NCI-H82 treated with DMSO at 0.1 percent for 48 hours (cell line): ENCODE results near the gene GABBR1.

Experiments used
- DNase-seq: peaks from one replicate; lab custom pipeline; 2025; ENCODE audit not compliant: unreplicated experiment; lab: John Stamatoyannopoulos, UW

The GABBR1 gene

DNA sequence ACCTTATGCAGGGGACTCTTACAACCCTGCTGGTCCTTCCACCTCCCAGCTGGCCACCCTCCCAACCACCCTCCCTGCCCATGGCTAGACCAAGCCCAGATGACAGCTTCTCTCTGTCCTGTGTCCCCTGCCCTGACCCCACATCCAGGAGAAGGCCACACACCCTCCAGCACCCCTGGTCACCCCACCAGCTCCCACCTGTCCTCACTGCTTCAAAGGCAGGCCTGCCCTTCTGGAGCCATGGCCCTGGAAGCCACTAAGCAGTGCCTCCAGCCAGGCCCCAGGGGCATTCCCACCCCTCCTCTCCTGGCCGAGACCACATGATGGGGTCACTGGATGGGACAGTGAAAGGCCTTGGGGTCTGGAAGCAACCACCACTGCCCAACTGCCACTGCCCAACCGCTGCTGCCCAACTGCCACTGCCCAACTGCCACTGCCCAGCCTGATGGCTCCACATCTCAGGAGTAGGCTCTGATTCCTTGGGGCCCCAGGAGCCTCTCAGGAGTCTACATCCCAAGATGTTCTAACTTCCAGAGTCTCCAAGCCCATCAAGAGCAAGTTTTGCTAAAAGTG is 103.9 kb downstream of the GABBR1 start:
- no peak for DNase-seq

- DNase-seq: no peak
Measured at GRCh38 chr6:29528300-29528931, 104.6 kb downstream of the GABBR1 start.

DNA sequence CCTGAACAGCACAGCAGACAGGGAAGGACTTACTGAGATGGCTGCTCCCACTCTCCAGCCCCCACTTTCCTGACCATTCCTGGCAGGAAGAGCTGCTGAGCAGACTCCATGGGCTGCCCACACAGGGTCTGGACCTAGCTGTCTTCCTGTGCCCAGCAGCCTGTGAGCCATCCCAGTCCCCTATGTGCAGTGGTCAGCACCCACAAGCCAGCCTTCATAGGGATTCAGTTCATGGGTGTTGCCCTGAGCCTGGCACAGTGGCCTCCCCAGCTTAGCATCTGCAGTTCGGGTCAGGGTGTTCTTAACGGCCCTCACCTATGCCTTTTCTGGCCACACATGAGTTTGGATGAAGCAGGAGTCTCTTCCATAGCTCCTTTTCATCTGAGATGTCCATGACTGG is 105.4 kb downstream of the GABBR1 start:
- DNase-seq: no peak

DNA sequence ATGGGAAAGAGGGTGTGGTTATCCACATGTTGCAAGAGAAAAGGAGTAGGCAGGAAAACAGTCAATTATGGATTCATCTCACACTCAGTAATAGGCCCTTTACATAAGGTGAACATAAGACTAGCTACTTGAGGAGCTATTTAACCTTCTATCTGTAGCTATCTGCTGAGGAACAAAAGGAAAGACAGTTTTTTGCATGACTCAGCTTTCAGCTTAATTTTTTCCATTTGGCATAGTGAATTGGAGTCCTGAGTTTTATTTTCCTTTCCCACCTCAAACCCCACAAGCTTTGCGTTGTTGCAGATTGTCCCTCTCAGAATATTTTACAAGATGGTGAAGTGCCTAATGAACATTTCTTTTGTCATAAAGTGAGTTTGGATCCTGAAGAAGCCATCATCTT is 105.9 kb downstream of the GABBR1 start:
- DNase-seq: no peak

DNA sequence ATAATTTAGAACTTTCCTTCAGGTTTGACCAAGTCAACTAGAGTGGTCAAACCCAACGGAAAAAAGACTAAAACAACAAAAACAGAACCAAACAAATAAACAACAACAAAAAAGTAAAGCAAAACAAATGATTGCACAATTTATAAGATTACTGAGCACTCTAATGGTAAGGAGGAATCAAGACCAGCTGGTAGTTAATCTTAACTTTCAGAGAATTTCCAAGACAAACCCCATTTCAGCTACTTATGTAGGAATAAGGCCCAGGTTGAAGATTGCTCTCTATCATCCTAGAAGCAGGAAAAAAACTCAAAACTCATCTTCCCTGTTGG is 107.7 kb downstream of the GABBR1 start:
- DNase-seq: no peak

DNA sequence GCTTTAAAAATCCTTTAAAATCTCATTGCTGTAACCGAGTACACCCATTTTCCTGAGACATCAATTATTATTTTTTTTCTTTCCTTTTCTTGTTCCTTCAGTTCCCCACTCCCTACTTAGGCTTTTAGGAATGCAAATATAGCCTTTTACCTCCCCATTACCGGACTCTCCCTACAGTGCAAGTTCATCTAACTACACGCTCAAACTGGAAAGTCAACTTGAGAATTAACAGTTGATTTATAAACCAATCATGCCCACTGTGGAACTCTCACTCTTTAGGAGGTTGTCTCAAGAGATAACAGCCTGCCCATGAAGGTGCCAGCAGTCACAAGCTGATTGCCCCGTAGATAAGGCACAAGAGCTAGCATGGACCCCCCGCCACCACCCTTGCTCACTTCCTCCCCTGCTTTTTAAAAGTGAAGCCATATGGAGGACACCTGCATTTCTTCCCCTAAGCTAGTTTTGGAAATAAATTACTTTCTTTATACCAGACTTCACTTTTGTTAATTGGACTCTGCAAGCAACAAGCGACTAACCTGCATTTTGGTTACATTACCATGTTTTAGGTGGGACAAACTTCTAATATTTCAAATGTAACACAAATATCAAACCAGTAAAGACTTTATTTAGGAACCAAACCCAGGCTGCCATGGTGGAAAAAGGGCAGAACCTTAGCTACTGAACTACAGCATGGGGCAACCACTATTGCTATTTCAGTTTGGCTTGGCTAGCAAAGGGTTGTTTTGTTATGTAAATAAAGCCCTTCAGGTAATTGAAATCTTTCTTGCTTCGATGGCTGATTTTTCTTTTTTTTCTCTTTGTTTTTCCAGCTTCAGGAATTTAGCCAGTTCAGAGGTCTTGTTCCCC is 108.3 kb downstream of the GABBR1 start:
- DNase-seq: no peak

- no peak for DNase-seq
Measured at GRCh38 chr6:29524044-29524443, 108.9 kb downstream of the GABBR1 start.

DNA sequence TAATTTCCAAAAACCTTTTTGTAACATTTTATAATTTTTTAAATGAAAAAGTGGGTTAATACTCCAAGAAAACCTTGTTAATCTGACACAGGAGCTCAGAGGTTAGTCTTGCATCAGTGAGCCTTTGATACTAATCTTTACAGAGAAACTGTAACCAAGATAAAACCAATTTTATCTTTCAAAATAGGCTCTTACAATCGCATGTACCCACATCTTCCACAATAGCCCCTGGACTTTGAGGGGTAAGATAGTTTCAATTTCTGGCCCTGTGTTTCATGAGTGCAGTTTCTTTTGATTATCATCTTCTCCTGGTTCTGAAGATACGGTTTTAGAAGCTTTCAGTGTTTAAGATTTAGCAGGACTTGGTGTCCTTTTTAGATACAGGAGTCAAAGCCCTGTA is 110.8 kb downstream of the GABBR1 start:
- no peak for DNase-seq

- DNase-seq: no peak
Measured at GRCh38 chr6:29521006-29521680, 111.8 kb downstream of the GABBR1 start.

DNA sequence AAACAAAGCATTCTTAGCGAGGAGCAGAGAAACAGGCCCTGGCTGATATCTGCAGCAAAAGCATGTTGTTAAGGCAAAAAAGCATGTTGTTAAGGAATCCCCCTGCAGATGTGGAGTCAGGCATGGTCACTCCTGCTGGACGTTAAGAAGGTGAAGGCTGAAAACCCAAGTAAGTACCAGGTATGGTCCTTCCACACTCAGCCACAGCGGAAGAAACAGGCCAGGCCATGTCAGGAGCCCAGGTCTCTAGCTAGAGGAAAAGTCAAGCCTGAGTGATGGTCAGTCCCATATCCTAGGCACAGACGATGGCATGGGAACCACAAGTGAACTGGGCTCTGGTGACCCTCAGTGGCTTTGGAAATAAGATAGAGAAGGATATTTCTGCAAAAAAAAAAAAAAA is 112.8 kb downstream of the GABBR1 start:
- no peak for DNase-seq

GRCh38 chr6:29519291-29520010 is 113.5 kb downstream of the GABBR1 start:
- no peak for DNase-seq

- no peak for DNase-seq
Measured at GRCh38 chr6:29517728-29518440, 115.1 kb downstream of the GABBR1 start.

DNA sequence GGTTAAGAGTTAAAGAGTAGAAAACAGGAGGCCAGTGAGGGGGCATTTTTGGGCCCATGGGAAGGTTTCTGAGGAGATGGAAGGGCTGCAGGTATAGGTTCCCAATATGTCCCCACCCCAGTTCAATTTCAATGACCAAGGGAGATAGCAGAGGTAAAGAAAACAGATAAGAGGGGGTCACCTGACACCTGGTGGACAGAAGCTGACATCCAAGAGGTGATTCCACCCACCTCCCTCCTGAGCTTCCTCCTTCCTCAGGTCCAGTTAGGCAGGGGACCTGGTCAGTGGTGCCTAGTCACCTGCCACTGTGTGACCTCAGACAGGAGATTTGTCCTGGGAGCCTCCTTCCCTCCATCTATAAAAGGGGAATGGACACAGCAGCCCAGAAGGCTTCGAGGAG is 115.7 kb downstream of the GABBR1 start:
- no peak for DNase-seq

DNA sequence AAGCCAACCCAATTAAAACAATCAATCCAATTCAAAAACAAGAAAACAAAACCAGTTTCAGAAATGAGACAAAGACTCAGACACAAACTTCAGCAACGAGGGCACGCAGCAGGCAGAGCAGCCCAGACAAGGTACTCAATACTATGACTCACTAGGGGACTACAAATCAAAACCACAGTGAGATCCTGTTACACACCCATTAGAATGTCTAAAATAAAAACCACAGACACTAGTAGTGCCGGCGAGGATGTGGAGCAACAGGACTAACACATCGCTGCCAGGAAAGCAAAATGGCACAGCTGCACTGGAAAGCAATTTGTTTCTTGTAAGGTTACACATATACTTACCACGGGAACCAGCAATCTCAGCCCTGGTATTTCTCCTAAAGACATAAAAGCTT is 116.9 kb downstream of the GABBR1 start:
- DNase-seq: no peak

GRCh38 chr6:29510746-29511300 is 122.2 kb downstream of the GABBR1 start:
- no peak for DNase-seq

- no peak for DNase-seq
Measured at GRCh38 chr6:29510202-29510601, 122.8 kb downstream of the GABBR1 start.
